Measurements from ENCODE around the gene DHRS3.

DNA sequence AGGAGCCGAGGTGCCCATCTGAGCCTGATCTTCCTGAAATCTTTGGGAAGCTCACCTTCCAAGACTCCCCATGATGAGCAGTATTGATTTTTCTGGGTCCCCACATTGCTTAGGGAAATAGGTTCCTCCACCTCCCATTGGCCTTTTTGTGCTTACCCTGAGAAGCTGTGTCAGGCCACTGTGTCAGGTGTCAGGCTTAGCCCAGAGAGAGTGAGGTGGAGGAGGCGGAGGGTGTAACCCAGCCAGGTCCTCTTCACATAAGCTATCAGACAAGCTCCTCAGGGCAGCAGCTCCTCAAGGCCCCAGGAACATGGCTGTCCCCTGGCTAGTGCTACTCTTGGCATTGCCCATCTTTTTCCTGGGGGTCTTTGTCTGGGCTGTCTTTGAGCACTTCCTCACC, 26.2 kb upstream of the DHRS3 start:
- TF ChIP-seq CTCF (conservative IDR thresholded peaks at IDR 0.05 in 1 of 2, IDR thresholded peaks at IDR 0.05 in 1 of 2; ENCODE audit: extremely low read depth in 1 of 2, insufficient read depth in 1 of 2, low read depth in 1 of 2, low read length in 2 of 2) (no peak), EZH2 (IDR thresholded peaks at IDR 0.05; ENCODE audit: borderline replicate concordance, low read length) (no peak)
